ENCODE data around the gene DNAH11. TPM values are rescaled to one million over a fixed set of nuclear protein-coding genes. Genes with fewer than 3 reads are reported as not detected.

Gene DNAH11
- total RNA-seq, 1 donor from 2014 or later: 0.13 TPM

Other genes with a start within 250 kb of the DNAH11 start
- gene SP4, start 115.0 kb upstream of the DNAH11 start, total RNA-seq: 5.0 and 5.6 TPM in 2 replicates

All from dermis microvascular lymphatic vessel endothelial cell (primary cell).